H9 (cell line): ENCODE data around the gene THRAP3. TPM values are rescaled to one million over a fixed set of nuclear protein-coding genes. Genes with fewer than 3 reads are reported as not detected.

Experiments used
- DNase-seq: peaks from one replicate; pipeline ENCODE4 v3.0.0-alpha.2; 2017
- H2AFZ ChIP-seq: one replicate; pipeline ENCODE4 v1.6.1; 2013; ENCODE audit warnings: mild to moderate bottlenecking, low read length, control low read depth, moderate library complexity
- H2AK5ac ChIP-seq: 2 replicates; pipeline ENCODE4 v1.6.1; 2013; ENCODE audit warnings: low read length, control low read depth, mixed read lengths; ENCODE audit not compliant: insufficient read length
- H2BK120ac ChIP-seq: one replicate; pipeline ENCODE4 v1.6.1; 2013; ENCODE audit warnings: low read depth, mild to moderate bottlenecking, low read length, control low read depth, inconsistent platforms; ENCODE audit not compliant: poor library complexity, severe bottlenecking
- H2BK12ac ChIP-seq: 2 replicates; pipeline ENCODE4 v1.6.1; 2013; ENCODE audit warnings: low read length, control low read depth, mixed read lengths, low read depth; ENCODE audit not compliant: insufficient read length
- H2BK15ac ChIP-seq: 2 replicates; pipeline ENCODE4 v1.6.1; 2013; ENCODE audit warnings: low read depth, low read length, control low read depth
- H2BK20ac ChIP-seq: one replicate; pipeline ENCODE4 v1.6.1; 2013; ENCODE audit warnings: low read depth, mild to moderate bottlenecking, low read length, control low read depth, inconsistent platforms; ENCODE audit not compliant: poor library complexity, severe bottlenecking
- H2BK5ac ChIP-seq: 2 replicates; pipeline ENCODE4 v1.6.1; 2013; ENCODE audit warnings: low read length, control low read depth, mixed read lengths; ENCODE audit not compliant: insufficient read length
- H3K14ac ChIP-seq: 2 replicates; pipeline ENCODE4 v1.6.1; 2013; ENCODE audit warnings: low read length, control low read depth; ENCODE audit not compliant: insufficient read depth
- H3K18ac ChIP-seq: 2 replicates; pipeline ENCODE4 v1.6.1; 2013; ENCODE audit warnings: low read depth, mild to moderate bottlenecking, mixed read lengths, low read length, control low read depth; ENCODE audit not compliant: insufficient read length
- H3K23ac ChIP-seq: 2 replicates; pipeline ENCODE4 v1.6.1; 2013; ENCODE audit warnings: low read length, control low read depth, mixed read lengths, low read depth; ENCODE audit not compliant: insufficient read length
- H3K23me2 ChIP-seq: 2 replicates; pipeline ENCODE4 v1.6.1; 2013; ENCODE audit warnings: low read depth, mild to moderate bottlenecking, mixed read lengths, low read length, control low read depth; ENCODE audit not compliant: insufficient read length, poor library complexity, severe bottlenecking
- H3K27ac ChIP-seq: 2 replicates; pipeline ENCODE4 v1.5.1; 2013; ENCODE audit warnings: low read length, control low read depth, mixed read lengths, low read depth; ENCODE audit not compliant: insufficient read length
- H3K27me3 ChIP-seq: 2 replicates; pipeline ENCODE4 v1.6.1; 2013; ENCODE audit warnings: low read length, control low read depth, inconsistent platforms; ENCODE audit not compliant: insufficient read depth
- H3K4ac ChIP-seq: 2 replicates; pipeline ENCODE4 v1.6.1; 2013; ENCODE audit warnings: low read depth, mild to moderate bottlenecking, control low read depth, inconsistent platforms, low read length, moderate library complexity
- H3K4me1 ChIP-seq: 2 replicates; pipeline ENCODE4 v1.6.1; 2013; ENCODE audit warnings: low read length, control low read depth, inconsistent platforms; ENCODE audit not compliant: insufficient read depth
- H3K4me2 ChIP-seq: 2 replicates; pipeline ENCODE4 v1.6.1; 2013; ENCODE audit warnings: low read length, control low read depth, mixed read lengths; ENCODE audit not compliant: insufficient read length, insufficient read depth
- H3K56ac ChIP-seq: 2 replicates; pipeline ENCODE4 v1.6.1; 2013; ENCODE audit warnings: low read depth, mild to moderate bottlenecking, mixed read lengths, low read length, control low read depth; ENCODE audit not compliant: insufficient read length
- H3K79me1 ChIP-seq: 2 replicates; pipeline ENCODE4 v1.6.1; 2013; ENCODE audit warnings: low read depth, mild to moderate bottlenecking, moderate library complexity, low read length, control low read depth, inconsistent platforms; ENCODE audit not compliant: insufficient read depth, poor library complexity, severe bottlenecking
- H3K79me2 ChIP-seq: 2 replicates; pipeline ENCODE4 v1.6.1; 2013; ENCODE audit warnings: low read length, control low read depth, inconsistent platforms; ENCODE audit not compliant: insufficient read depth
- H3K9ac ChIP-seq: 2 replicates; pipeline ENCODE4 v1.6.1; 2013; ENCODE audit warnings: low read length, control low read depth, mixed read lengths; ENCODE audit not compliant: insufficient read length; ENCODE audit errors: extremely low read depth
- H3K9me3 ChIP-seq: one replicate; pipeline ENCODE4 v1.6.1; 2013; ENCODE audit warnings: low read depth, low read length, inconsistent platforms; ENCODE audit not compliant: control insufficient read depth
- H3T11ph ChIP-seq: one replicate; pipeline ENCODE4 v1.6.1; 2013; ENCODE audit warnings: mild to moderate bottlenecking, low read length, control low read depth, inconsistent platforms
- H4K20me1 ChIP-seq: one replicate; pipeline ENCODE4 v1.6.1; 2013; ENCODE audit not compliant: control insufficient read depth, insufficient read length, insufficient read depth
- H4K5ac ChIP-seq: 2 replicates; pipeline ENCODE4 v1.6.1; 2013; ENCODE audit warnings: low read depth, mild to moderate bottlenecking, mixed read lengths, low read length, control low read depth; ENCODE audit not compliant: insufficient read length
- H4K8ac ChIP-seq: replicated peaks from 2 replicates; pipeline ENCODE4 v1.6.1; 2013; ENCODE audit warnings: low read length, control low read depth, mixed read lengths, low read depth; ENCODE audit not compliant: insufficient read length
- H4K91ac ChIP-seq: 2 replicates; pipeline ENCODE4 v1.6.1; 2013; ENCODE audit warnings: low read depth, mild to moderate bottlenecking, moderate library complexity, mixed read lengths, low read length, control low read depth; ENCODE audit not compliant: insufficient read length
- H3K27ac Mint-ChIP-seq, 3 experiments: 2 replicates in 2 of 3; 3 replicates in 1 of 3; pipeline ENCODE4 v1.8.0; 2020 to 2021; ENCODE audit warnings: mixed read lengths in 3 of 3, mild to moderate bottlenecking in 1 of 3, moderate library complexity in 1 of 3
- H3K27me3 Mint-ChIP-seq: 2 replicates; pipeline ENCODE4 v1.8.0; 2021; ENCODE audit warnings: low read depth, mild to moderate bottlenecking, moderate library complexity, mixed read lengths
- H3K36me3 Mint-ChIP-seq, 3 experiments: 2 replicates in 2 of 3; 3 replicates in 1 of 3; pipeline ENCODE4 v1.8.0; 2020 to 2021; ENCODE audit warnings: low read depth in 3 of 3, mixed read lengths in 3 of 3; ENCODE audit not compliant: insufficient read depth in 1 of 3
- H3K4me1 Mint-ChIP-seq, 2 experiments: 2 replicates each; pipeline ENCODE4 v1.8.0; 2020; ENCODE audit warnings: mixed read lengths in 2 of 2
- H3K4me3 Mint-ChIP-seq, 2 experiments: 2 replicates in 1 of 2; 3 replicates in 1 of 2; pipeline ENCODE4 v1.8.0; 2020 to 2021; ENCODE audit warnings: mild to moderate bottlenecking in 2 of 2, mixed read lengths in 2 of 2, moderate library complexity in 1 of 2
- H3K9me3 Mint-ChIP-seq, 2 experiments: 2 replicates in 1 of 2; 3 replicates in 1 of 2; pipeline ENCODE4 v1.8.0; 2020; ENCODE audit warnings: mild to moderate bottlenecking in 2 of 2, mixed read lengths in 2 of 2, moderate library complexity in 1 of 2
- CTCF ChIP-seq: fragments of 200-600 bp; sonication (generic); conservative IDR thresholded peaks from 3 replicates; pipeline ENCODE4 v1.8.0; 2021; ENCODE audit warnings: antibody characterized with exemption, mild to moderate bottlenecking
- WGBS: extraction: QIAGEN DNeasy Blood & Tissue Kit; methylation state at CpG from one replicate; pipeline ENCODE4 v1.1.7; 2013; ENCODE audit warnings: missing lambda C conversion rate, low lambda C conversion rate, mixed read lengths; ENCODE audit not compliant: insufficient read length; ENCODE audit errors: extremely low coverage; 5-methylcytosine and 5-hydroxymethylcytosine counted together
- total RNA-seq: library from RNA; stranded (reverse); gene quantifications from 2 replicates; pipeline ENCODE4 v1.2.1, GENCODE V29; 2021

Gene THRAP3
- total RNA-seq, 1 experiment from 2014 or later = 186 TPM

- no peaks in the 10 kb centered on the region for H3K27me3 ChIP-seq
- H2AK5ac ChIP-seq = no peak overlapping the region
- H3K14ac ChIP-seq = no peak overlapping the region
- H3K27ac Mint-ChIP-seq = no peak overlapping the region
- H3K23me2 ChIP-seq = no peaks in the 10 kb centered on the region
- H2BK120ac ChIP-seq = no peak overlapping the region
- H3K9ac ChIP-seq = no peak overlapping the region
- no peaks in the 10 kb centered on the region for H4K20me1 ChIP-seq
- no peak overlapping the region for H3K4ac ChIP-seq
- no peak overlapping the region for H2BK5ac ChIP-seq
- H4K91ac ChIP-seq = no peak overlapping the region
- DNase-seq = peak; percentile 48
- no peaks in the 10 kb centered on the region for H3K79me2 ChIP-seq
- no peaks in the 10 kb centered on the region for H3K4me1 ChIP-seq
- no peaks in the 10 kb centered on the region for H3K4me1 Mint-ChIP-seq
- H3K9me3 ChIP-seq = no peaks in the 10 kb centered on the region
- H3K56ac ChIP-seq = no peak overlapping the region
- no peaks in the 10 kb centered on the region for H3K9me3 Mint-ChIP-seq
- H3K4me2 ChIP-seq = no peak overlapping the region
- H3K18ac ChIP-seq = no peak overlapping the region
- H3K79me1 ChIP-seq = peaks cover 6% of the 10 kb centered on the region
- no peak overlapping the region for H2BK12ac ChIP-seq
- TF ChIP-seq CTCF = peak; percentile 81
- WGBS = no CpG with 5 or more reads among the region's 7 CpGs
- H2BK15ac ChIP-seq = no peak overlapping the region
- H3K23ac ChIP-seq = no peak overlapping the region
- no peak overlapping the region for H3K4me3 Mint-ChIP-seq
- no peak overlapping the region for H2AFZ ChIP-seq
- H3K27me3 Mint-ChIP-seq = no peaks in the 10 kb centered on the region
- H4K8ac ChIP-seq = no peak overlapping the region
- H3K36me3 Mint-ChIP-seq = peaks cover 40 to 70% (median 65%) of the 10 kb centered on the region in 3 experiments
- no peak overlapping the region for H3K27ac ChIP-seq
- H2BK20ac ChIP-seq = no peak overlapping the region
- H4K5ac ChIP-seq = no peak overlapping the region
- no peak overlapping the region for H3T11ph ChIP-seq
These were observed 61.3 kb downstream of the THRAP3 start for GRCh38 chr1:36285443-36286101.
